D341Med (cell line): ENCODE results near the gene HS2ST1.
"Not testable (repeated sequence)": the region's sequence is repeated elsewhere in the genome, so short reads cannot be mapped to it uniquely, and the experiment has no call there.

Experiments
- DNase-seq: peaks from one replicate; pipeline ENCODE4 v3.0.0; 2012; ENCODE audit warnings: low spot score

The HS2ST1 gene

DNA sequence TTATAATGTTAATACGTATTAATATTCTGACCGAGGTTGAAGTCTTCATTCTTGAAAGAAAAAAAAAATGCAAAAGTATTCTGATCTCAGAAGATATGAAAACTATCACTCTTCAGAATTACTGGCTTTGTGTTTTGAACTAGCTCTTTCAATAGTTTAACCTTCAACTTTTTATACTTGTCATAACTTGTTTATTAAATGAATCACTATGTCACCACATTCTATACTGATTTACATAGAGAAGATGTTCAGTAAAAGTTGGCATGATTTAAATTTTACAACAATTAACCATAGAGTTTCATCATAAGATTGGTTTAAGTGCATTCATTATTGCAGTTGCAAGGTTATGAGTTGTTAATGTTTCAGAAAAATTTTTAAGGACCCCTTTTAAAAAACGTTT is 57.3 kb downstream of the HS2ST1 start:
- DNase-seq = no peak

DNA sequence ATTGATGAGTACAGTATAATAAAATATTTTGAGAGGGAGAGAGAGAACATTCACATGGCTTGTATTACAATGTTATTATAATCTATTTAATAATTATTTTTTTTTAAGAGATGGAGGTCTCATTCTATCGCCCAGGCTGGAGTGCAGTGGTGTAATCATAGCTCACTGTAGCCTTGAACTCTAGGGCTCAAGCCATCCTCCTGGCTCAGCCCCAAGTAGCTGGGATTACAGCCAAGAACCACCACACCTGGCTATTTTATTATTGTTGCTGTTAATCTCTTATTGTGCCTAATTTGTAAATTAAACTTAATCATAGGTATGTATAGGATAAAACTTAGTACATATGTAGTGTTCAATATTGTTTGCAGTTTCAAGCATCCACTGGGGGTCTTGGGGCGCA is 57.8 kb downstream of the HS2ST1 start:
- no peak for DNase-seq

DNA sequence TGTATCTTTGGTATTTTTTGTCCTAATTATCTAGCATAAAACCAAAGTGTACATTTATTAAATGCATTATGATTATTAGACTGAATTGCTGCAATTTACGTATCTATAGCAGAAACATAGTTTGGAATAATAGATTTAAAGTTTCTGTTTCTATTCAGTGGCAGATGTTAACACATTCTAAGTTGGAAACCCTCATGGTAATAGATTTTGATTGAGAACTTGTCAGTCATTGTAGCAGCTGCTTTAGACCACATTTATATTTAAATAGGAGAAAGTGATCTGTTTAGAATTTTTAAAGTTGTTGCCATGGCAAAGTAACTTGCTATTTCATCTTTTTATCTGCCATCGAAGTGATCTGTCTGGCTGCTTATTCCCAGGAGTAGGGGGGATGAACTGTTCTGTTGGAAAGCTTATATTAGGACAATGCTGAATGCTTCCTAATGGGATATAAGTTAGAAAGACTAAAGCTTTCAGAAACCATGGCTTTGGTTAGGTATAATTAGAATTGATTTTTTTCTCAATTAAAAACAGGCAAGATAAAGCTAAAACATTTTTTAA is 61.6 kb downstream of the HS2ST1 start:
- no peak for DNase-seq

DNA sequence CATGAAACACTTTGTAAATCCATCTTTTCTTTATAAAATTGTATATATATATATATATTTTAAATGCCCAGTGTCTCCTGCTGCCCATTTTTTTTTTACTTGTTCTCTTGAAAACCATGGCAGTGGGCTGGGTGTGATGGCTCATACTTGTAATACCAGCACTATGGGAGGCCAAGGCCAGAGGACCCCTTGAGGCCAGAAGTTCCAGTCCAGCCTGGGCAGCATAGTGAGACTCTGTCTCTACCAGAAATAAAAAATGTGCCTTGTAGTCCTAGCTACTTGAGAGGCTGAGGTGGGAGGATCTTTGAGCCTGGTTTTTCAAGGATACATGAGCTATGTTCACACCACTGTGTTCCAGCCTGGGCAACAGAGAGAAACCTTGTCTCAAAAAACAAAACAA is 62.2 kb downstream of the HS2ST1 start:
- DNase-seq = no peak

DNA sequence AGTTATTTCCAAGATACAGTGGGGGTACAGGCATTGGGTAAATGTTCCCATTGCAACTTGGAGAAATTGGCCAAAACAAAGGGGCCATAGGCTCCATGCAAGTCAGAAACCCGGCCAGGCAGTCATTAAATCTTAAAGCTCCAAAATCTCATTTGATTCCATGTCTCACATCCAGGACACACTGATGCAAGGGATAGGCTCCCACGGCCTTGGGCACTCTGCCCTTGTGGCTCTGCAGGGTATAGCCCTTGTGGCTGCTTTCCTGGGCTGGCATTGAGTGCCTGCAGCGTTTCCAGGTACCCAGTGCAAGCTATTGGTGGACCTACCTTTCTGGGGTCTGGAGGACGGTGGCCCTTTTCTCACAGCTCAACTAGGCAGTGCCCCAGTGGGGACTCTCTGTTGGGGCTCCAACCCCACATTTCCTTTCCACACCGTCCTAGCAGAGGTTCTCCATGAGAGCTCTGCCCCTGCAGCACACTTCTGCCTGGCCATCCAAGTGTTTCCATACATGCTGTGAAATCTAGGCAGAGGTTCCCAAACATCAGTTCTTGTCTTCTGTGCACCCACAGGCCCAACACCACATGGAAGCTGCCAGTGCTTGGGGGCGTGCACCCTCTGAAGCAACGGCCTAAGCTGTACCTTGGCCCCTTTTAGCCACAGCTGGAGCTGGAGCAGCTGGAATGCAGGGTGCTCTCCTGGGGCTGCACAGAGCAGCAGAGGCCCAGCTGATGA is 67.2 kb downstream of the HS2ST1 start:
- no peak for DNase-seq

DNA sequence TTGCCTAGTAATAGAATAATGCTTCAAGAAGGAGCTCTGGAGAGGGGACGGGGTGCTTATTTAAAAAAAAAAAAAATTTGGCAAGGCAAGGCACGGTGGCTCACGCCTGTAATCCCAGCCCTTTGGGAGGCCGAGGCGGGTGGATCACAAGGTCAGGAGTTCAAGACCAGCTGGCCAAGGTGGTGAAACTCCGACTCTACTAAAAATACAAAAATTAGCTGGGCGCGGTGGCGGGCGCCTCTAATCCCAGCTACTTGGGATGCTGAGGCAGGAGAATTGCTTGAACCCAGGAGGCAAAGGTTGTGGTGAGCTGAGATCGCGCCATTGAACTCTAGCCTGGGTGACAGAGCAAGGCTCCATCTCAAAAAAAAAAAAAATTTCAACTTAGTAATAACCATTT is 69.2 kb downstream of the HS2ST1 start:
- DNase-seq = not testable (repeated sequence)

DNA sequence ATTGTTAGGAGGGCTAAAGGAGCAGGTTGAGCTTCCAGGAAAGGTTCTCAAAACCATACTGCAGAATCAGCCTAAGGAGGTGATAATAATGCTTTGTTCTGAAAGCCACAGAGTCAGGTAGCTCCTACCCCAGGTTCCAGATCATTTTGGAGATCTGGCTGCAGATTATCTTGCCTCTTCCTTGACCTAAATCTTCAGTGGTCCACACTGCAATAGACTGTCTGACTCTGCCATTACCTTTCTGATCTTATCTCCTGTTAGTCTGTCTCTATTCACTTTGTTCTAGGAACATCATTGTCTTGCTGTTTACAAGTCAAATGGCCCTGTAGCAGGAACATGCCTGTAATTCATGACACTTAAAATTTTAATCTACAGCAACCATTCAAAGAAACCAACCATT is 73.0 kb downstream of the HS2ST1 start:
- no peak for DNase-seq

DNA sequence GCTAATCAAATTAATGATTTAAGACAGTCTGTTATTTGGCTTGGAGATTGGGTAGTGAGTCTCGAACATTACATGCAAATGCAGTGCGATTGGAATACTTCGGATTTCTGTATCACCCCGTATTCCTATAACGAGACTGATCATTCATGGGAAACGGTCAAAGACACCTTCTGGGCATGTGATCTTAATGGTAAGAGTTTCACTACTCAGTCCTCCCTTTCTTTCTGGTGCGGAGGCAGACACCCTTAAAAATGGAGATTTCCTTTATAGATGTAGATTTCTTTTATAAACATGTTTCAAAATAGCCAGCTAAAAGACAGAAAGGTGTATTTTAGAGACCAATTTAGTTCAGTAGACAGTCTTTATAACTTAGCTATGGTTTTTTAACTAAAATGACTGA is 74.4 kb downstream of the HS2ST1 start:
- DNase-seq = no peak

DNA sequence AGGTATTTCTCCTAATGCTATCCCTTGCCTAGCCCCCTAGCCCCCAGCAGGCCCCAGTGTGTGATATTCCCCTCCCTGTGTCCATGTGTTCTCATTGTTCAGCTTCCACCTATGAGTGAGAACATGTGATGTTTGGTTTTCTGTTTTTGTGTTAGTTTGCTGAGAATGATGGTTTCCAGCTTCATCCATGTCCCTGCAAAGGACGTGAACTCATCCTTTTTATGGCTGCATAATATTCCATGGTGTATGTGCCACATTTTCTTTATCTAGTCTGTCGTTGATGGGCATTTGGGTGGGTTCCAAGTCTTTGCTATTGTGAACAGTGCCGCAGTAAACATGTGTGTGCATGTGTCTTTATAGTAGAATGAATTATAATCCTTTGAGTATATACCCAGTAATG is 75.3 kb downstream of the HS2ST1 start:
- DNase-seq = not testable (repeated sequence)

DNA sequence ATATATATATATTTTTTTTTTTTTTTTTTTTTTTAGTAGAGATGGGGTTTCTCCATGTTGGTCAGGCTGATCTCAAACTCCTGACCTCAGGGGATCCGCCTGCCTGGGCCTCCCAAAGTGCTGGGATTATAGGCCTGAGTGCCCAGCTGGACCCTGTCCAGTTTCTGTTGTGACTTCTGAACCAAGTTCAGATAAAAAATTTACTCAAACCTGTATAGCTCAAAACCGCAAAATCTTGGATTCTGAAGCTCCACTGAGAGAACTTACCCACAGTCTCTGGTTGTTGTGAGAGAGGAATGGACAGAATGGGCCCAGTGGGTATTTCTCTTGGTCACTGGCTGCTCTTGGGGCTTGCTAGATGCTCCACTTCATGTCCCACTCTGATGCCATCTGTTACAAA is 76.4 kb downstream of the HS2ST1 start:
- no peak for DNase-seq

DNA sequence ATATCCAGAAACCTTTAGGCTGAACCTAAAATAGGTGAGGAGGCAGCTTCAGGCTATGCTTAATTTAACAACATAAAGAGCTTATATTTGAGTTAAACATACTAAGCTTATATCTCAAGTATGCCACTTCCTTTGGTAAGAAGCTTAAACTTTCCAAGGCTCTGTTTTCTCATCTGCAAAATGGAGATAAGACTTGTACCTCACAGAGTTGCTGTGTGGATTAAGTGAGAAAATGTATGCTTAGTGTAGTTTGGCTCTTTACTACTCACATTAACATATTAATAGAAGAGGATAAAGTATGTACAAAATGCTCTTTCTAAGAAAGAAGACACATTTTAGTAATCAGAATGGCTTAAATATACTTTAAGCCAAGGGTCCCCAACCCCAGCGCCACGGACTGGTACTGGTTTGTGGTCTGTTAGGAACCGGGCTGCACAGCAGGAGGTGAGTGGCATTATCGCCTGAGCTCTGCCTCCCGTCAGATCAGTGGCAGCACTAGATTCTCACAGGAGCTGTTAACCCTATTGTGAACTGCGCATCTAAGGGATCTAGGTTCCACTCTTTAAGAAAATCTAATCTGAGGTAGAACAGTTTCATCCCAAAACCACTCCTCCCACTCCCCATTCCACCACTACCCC is 77.2 kb downstream of the HS2ST1 start:
- no peak for DNase-seq

DNA sequence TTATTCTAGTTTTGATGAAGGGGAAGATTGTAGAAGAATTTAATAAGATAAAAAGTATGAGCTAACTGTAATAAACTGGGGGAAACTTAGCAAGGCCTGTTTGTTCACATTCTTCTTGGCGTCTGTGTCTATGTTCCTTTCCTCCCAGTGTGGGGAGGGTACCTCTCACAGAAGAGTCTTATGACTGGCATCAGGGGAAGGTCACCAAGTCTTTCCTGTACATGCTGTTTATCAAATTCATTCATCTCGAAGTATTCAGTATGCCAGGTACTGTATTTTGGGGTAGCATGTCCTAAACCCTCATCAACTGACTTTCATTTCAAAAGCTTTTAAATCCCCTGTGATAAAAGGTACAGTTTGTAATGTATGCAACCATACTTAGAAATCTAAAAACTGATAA is 78.4 kb downstream of the HS2ST1 start:
- no peak for DNase-seq

DNA sequence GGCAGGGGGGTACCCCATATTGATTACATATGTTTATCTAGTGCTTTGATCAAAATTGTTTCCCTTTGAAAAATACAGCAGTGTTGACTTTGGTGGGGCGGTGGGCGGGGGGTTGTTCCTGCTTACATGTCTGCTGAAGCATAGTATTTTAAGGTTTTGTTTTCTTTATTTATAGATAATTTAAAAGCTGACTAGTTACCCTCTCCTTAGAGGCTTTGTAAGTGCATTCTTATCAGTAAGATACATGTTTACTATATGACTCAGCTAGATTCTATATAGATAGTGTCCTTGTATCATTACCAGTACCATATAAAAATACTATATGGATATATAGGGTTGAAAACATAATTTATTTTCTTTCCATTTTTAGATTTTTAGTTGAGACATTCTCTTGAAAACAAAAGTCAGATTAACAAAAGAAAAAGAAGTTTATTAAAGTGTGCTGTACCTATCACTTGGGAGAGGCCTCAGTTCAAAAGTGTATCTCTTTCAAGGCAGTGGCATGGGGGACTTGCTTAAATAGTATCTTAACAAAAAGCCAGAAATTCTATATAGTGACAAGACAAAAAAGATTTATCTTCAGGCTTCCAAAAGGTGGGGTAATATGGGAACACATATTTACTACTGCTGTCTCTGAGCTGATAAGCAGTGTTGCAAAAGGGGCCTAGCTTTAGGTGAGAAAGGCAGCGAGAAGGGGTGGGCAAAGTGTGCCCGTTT is 79.0 kb downstream of the HS2ST1 start:
- no peak for DNase-seq

DNA sequence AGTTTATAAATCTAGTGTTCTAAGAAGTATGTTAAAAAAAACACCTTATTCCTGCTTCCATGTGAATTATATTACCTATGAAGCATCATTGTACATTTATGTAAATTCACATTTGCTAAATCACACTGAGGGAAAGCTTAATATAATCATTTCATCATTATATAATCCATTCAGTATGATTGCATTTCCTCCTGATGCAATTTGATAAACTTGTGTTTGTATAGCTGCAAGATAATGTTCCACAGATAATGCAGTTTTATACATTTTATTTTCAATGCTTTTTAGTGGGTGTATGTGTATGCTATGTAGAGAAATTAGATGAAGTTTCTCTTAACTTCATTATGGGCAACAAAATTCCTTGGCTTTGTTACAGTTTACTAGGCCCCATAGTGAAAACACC is 79.6 kb downstream of the HS2ST1 start:
- DNase-seq = no peak

DNA sequence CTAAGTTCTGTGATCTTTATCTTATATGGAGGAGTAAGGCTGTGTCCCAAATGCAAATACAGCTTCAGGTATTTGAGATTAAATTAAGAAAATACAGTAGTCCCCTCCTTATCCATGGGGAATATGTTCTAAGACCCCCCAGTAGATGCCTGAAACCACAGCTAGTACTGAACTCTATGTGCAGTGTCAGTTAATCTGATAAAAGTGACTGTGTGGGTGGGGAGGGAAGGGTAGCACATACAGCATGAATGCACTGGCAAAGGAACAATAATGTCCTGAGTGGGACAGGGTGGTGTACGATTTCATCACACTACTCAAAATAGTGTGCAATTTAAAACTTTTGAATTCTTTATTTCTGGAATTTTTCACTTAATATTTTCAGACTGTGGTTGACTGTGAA is 83.1 kb downstream of the HS2ST1 start:
- DNase-seq = no peak

DNA sequence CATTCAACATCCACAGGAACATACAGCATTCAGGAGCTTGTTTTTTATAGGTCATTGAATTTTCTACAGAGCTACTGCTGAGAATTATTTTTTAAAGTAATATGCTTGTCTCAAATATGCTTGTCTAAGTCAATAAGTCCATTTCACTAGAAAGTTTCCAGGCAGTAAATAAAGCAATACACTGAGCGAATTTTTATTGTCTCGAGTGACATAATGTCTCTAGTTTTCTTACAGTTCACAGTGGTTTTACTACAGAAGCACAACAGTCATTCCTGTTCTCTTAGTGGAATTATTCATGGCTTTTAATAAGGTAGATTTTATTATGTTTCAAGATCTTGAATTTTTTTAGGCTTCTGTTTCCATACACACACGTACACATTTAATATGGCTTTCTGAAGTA is 83.8 kb downstream of the HS2ST1 start:
- no peak for DNase-seq

DNA sequence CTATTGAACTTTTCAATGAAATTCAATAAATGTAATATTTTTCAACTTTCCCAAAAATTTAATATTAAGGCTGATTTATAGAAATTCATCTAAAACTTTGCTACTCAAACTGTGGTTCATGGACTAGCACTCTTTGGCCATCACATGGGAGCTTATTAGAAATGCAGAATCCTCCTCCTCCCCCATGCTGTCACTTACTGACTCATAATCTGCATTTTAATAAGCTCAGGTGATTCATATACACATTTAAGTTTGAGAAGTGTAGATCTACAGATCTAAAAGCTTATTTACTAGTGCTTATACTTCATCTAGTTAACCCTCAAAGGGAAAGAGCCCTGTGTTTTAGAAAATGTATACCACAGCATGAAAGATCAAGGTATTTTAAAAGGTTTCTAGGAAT is 84.3 kb downstream of the HS2ST1 start:
- DNase-seq = no peak

DNA sequence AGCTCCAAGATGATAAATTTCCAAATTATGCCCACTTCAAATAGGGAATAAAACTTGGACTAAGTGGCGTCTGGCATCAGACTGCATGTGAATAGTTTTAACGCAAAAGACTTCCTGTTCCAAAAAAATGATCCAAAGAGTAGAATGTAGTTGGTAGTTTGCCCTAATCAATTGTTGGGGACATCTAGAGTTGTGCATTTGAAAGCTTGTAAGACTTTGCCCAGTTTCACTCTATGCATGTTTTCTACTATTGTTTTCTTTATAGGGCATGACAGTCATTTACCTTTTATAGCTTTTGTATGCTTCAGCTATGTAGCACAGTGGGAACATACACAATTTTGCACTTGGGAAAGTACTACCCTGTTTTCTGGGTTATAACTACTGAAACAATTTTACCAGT is 86.0 kb downstream of the HS2ST1 start:
- DNase-seq = no peak

DNA sequence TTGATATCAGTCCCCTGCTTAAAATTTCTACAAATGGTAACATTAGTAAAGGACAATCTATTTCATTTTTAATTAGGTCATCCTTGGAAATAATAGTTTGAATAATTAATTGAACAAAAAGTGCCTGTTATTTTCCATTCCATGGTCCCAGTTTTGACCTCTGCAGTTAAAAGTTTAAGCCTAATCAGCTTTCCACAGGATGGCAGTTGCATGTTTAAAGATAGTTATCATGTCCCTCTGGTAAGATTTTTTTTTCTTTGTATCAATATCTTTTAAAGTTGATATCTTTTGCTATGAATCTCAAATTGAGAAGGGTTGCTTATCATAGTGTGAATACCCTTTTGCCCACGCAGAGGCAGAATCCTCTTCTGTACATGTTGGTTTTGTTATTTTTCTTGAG is 90.4 kb downstream of the HS2ST1 start:
- no peak for DNase-seq

DNA sequence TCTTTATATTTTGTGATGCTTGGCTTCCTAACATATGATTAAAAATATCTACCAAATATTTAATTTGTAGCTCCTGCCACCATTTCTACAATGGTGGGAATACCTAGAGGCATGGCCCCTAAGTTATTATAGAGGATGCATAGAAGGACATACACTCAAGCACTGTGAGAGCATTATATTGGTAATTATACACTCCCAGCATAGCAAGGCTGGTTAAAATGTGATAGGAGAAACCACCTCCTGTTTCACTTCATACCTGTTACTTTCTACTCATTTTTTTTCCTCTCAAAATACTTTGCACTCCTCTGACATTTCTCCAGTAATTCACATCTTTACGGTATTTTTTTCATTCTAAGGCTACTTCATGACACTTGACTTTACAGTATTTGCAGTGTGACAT is 92.9 kb downstream of the HS2ST1 start:
- no peak for DNase-seq

DNA sequence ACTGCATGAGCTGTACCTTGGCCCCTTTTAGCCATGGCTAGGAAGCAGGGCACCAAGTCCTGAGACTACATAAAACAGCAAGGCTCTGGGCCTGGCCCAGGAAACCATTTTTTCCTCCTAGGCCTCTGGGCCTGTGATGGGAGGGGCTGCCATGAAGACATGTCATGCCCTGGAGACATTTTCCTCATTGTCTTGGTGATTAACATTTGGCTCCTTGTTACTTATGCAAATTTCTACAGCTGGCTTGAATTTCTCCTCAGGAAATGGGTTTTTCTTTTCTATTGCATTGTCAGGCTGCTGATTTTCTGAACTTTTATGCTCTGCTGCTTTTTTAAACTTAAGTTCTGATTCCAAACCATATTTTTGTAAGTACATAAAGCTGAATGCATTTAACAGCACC is 99.0 kb downstream of the HS2ST1 start:
- not testable (repeated sequence) for DNase-seq

DNA sequence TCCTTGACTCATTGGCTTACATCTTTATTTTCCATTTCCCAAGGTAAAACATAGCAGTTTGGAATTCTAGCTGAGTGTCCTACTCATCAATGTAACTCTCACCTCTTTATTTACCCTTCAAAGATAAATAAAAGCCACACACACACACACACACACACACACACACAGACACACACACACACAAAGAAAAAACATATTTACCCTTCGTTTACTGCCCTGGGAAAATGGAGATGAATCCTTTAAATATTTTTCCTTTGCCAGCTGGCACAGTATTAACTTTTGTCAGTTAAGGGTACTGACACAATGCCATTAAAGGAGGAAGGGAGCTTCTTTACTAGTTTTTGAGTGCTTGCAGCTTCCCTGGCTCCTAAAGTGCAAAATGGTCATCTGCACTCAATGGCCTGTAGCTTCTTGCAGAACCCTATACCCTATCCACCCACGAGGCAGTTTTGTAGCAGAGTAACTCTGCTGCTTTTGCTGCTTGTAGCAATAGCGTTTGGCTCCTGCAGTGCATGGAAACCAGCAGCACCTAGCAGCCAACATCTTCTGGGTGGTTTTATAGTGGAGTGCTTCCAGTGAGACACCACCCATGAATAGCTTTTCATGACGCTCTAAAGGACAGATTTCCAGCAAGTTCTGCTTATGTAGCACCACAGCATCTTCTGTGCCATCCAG is 103.7 kb downstream of the HS2ST1 start:
- DNase-seq = no peak

DNA sequence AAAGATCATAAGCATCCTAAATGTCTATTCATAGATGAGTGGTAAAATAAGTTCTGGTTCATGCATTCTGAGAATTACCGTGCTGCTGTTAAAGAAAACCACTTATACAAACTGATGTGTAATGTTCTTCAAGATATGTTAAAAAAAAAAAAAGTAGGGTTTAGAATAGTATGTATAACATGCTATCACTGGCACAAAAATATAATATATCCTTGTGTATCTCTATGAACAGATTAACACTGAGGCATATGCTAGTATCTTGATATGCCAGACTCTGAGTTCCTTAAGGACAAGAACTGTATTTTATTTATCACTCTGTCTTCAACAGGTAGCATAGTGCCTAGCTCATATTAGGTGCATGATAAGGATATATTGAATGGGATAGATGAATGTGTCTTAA is 108.9 kb downstream of the HS2ST1 start:
- no peak for DNase-seq
